ENCODE results near the gene ACTR5.

DNA sequence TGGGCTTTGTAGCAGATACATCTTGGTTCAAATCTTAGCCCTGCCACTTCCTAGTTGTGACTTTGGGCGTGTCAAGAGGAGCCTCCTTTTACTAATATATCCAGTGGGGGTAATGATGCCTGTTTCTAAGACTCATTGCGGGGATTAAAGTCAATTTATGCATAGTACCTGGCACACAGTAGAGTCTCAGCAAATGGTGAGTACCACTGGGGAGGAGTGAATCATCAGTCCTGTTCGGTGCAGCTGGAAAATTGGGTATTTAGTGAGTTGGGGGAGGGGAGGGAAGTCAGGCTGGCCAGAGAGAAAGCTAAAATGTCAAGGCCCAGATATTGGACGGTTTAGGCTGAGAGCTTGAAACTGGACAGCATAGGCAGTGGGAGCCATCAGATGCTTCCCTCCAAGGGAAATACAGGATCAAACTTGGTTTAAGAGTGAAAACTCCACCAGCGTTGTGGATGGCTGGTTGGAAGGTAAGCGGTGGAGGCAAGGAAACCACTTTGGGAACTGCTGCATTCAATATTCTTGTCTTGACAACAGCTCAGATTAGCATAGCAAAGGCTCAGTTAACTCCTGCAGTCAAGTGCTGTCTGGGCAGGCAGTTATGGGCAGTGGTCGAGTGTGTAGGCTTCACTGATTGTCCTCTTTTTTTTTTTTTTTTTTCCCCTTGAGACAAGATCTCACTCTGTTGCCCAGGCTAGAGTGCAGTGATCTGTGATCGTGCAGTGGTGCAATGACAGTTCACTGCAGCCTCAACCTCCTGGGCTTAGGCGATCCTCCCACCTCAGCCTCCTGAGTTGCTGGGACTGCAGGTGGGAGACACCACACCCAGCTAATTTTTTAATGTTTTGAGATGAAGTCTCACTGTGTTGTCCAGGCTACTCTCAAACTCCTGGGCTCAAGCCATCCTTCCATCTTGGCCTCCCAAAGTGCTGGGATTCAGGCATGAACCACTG, 70.1 kb downstream of the ACTR5 start:
- TF ChIP-seq, protein P1, sequence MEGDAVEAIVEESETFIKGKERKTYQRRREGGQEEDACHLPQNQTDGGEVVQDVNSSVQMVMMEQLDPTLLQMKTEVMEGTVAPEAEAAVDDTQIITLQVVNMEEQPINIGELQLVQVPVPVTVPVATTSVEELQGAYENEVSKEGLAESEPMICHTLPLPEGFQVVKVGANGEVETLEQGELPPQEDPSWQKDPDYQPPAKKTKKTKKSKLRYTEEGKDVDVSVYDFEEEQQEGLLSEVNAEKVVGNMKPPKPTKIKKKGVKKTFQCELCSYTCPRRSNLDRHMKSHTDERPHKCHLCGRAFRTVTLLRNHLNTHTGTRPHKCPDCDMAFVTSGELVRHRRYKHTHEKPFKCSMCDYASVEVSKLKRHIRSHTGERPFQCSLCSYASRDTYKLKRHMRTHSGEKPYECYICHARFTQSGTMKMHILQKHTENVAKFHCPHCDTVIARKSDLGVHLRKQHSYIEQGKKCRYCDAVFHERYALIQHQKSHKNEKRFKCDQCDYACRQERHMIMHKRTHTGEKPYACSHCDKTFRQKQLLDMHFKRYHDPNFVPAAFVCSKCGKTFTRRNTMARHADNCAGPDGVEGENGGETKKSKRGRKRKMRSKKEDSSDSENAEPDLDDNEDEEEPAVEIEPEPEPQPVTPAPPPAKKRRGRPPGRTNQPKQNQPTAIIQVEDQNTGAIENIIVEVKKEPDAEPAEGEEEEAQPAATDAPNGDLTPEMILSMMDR (IDR thresholded peaks at IDR 0.05; ENCODE audit: extremely low read depth in 1 of 2, insufficient read depth in 1 of 2, low read depth in 1 of 2, low read length in 2 of 2), result no peak
- TF ChIP-seq EZH2 (IDR thresholded peaks at IDR 0.05; ENCODE audit: borderline replicate concordance, low read depth, low read length, severe bottlenecking), result no peak
